NT2/D1 (cell line): Measurements from ENCODE around the gene BLCAP.

Experiments used
- YY1 ChIP-seq: IDR thresholded peaks from 2 replicates; pipeline ENCODE4 v1.6.1; 2011; ENCODE audit not compliant: insufficient read length, insufficient read depth
- ZNF274 ChIP-seq: IDR thresholded peaks from 2 replicates; pipeline ENCODE4 v1.6.1; 2011; ENCODE audit warnings: mild to moderate bottlenecking, low read depth, low read length

- TF ChIP-seq YY1: no peak
- no peak for TF ChIP-seq ZNF274
Measured at GRCh38 chr20:37552415-37552814, 24.7 kb upstream of the BLCAP start.
